DND-41 (cell line): ENCODE data around the gene VRTN.

Experiments
- EZH2 ChIP-seq: IDR thresholded peaks from 3 replicates; pipeline ENCODE4 v1.6.1; 2012; ENCODE audit warnings: borderline replicate concordance, low read depth, mild to moderate bottlenecking, moderate library complexity, low read length, inconsistent platforms; ENCODE audit not compliant: severe bottlenecking
- TF ChIP-seq, protein P1 (sequence below): IDR thresholded peaks from 2 replicates; pipeline ENCODE4 v1.5.1; 2012; ENCODE audit warnings: borderline replicate concordance, low read length, moderate library complexity, mild to moderate bottlenecking; ENCODE audit not compliant: poor library complexity, severe bottlenecking; ENCODE audit errors: extremely low read depth

- TF ChIP-seq, protein P1, sequence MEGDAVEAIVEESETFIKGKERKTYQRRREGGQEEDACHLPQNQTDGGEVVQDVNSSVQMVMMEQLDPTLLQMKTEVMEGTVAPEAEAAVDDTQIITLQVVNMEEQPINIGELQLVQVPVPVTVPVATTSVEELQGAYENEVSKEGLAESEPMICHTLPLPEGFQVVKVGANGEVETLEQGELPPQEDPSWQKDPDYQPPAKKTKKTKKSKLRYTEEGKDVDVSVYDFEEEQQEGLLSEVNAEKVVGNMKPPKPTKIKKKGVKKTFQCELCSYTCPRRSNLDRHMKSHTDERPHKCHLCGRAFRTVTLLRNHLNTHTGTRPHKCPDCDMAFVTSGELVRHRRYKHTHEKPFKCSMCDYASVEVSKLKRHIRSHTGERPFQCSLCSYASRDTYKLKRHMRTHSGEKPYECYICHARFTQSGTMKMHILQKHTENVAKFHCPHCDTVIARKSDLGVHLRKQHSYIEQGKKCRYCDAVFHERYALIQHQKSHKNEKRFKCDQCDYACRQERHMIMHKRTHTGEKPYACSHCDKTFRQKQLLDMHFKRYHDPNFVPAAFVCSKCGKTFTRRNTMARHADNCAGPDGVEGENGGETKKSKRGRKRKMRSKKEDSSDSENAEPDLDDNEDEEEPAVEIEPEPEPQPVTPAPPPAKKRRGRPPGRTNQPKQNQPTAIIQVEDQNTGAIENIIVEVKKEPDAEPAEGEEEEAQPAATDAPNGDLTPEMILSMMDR: no peak
- TF ChIP-seq EZH2: no peak
Observed at GRCh38 chr14:74333909-74334308, 14.4 kb upstream of the VRTN start.
